Gastrocnemius medialis (tissue), 4 donors: ENCODE data around the gene PLCXD1.

Experiments
- POLR2A ChIP-seq, 2 donors: fragments of 450-650 bp; IDR thresholded peaks; one replicate each; pipeline ENCODE4 v1.6.1; 2017; ENCODE audit warnings: antibody characterized with exemption in 2 of 2, mild to moderate bottlenecking in 2 of 2, moderate library complexity in 2 of 2
- TF ChIP-seq, protein P1 (sequence below), 5 experiments: fragments of 450-650 bp in 3 of 5; fragments of 200-600 bp in 2 of 5; sonication (generic) in 2 of 5; IDR thresholded peaks in 4 of 5; conservative IDR thresholded peaks in 1 of 5; 1 replicate in 4 of 5; 2 replicates in 1 of 5; pipeline ENCODE4 v1.5.1; 2016 to 2019; ENCODE audit warnings: antibody characterized with exemption in 5 of 5, mild to moderate bottlenecking in 3 of 5, moderate library complexity in 3 of 5

GRCh38 chrX:352181-352580, 71.0 kb downstream of the PLCXD1 start:
- TF ChIP-seq POLR2A (IDR thresholded peaks at IDR 0.05), result no peak
- TF ChIP-seq, protein P1, sequence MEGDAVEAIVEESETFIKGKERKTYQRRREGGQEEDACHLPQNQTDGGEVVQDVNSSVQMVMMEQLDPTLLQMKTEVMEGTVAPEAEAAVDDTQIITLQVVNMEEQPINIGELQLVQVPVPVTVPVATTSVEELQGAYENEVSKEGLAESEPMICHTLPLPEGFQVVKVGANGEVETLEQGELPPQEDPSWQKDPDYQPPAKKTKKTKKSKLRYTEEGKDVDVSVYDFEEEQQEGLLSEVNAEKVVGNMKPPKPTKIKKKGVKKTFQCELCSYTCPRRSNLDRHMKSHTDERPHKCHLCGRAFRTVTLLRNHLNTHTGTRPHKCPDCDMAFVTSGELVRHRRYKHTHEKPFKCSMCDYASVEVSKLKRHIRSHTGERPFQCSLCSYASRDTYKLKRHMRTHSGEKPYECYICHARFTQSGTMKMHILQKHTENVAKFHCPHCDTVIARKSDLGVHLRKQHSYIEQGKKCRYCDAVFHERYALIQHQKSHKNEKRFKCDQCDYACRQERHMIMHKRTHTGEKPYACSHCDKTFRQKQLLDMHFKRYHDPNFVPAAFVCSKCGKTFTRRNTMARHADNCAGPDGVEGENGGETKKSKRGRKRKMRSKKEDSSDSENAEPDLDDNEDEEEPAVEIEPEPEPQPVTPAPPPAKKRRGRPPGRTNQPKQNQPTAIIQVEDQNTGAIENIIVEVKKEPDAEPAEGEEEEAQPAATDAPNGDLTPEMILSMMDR (IDR thresholded peaks at IDR 0.05 in 4 of 5, conservative IDR thresholded peaks at IDR 0.05 in 1 of 5), result no peak
